SU-DHL-6 (cell line): ENCODE data around the gene VWCE.

Experiments used
- CTCF ChIP-seq: fragments of 200-600 bp; sonication (generic); IDR thresholded peaks from one replicate; pipeline ENCODE4 v1.5.1; 2017; ENCODE audit warnings: antibody characterized with exemption, mild to moderate bottlenecking, low read length, moderate library complexity; ENCODE audit not compliant: insufficient read depth, poor library complexity, severe bottlenecking
- EZH2phosphoT487 ChIP-seq: fragments of 200-600 bp; sonication (generic), shearing (Covaris generic); conservative IDR thresholded peaks from 2 replicates; pipeline ENCODE4 v1.6.1; 2018; ENCODE audit warnings: mild to moderate bottlenecking, antibody characterized with exemption, low read length, moderate library complexity, mixed read lengths

DNA sequence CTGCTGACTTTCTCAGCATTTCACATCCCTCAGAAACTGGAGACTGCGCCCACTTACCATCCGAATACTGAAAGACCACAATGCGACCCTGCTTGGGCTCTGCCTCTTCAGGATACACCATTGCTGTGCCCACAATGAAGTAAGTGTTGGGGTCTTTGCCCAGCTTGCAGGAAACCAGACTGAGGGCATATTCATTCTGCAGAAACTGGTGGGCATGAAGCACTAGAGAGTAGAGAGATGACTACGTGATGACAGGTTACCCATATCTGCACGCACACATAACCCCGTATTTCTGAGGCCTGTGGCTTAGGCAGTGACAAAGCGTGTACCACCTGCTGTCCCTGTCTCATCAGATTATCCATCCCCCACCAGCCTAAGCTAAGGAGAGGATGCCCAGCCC, 14.6 kb upstream of the VWCE start:
- TF ChIP-seq CTCF (no peak), EZH2phosphoT487 (no peak)
